HG03571 (cell line): Measurements from ENCODE around the gene SYNDIG1.

Source experiments
- ATAC-seq: cut with Tn5 transposase; IDR thresholded peaks from one replicate; pipeline ENCODE4 v1.9.1; 2021; ENCODE audit not compliant: unreplicated experiment

SYNDIG1 gene

DNA sequence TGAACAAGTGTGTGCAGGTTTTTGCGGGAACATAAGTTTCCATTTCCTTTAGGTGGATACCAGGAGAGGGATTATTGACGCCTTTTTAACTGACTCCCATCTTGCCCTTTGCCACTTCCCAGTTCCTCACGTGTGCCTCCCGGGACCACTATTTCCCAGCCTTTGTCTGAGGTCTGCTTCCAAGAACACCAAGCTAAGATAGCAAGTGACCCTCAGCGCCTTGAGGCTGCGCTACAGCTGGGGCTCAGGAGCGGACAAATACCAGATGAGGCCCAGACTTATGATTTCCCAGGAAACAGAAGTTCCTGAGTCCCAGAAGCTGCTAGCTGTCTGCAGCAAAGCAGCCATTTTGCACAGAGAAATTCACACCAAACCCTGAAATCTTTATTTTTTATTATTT is 216.7 kb downstream of the SYNDIG1 start:
- ATAC-seq: no peak

- no peak for ATAC-seq
These were observed 221.0 kb downstream of the SYNDIG1 start for GRCh38 chr20:24690408-24690807.

DNA sequence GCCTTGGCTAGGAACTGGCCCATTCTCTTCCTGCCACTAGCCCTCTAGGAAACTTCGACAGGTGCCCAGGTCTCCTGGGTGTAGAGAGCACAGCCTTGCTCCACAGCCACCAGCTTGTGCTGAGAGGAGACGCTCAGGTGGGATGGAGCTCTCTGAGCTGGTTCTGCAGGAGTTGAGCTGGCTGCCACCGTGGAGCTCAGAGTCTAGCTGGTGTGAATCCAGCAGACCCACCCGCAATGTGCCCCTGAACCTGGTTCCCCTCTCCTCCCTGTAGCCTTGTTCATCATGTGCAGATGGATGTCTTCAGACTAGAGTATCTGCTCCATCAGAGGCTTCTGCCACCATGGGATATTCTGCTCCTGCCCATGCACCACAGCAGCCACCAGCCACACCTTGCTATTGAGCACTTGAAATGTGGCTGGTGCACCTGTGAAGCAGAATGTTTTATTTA is 222.5 kb downstream of the SYNDIG1 start:
- no peak for ATAC-seq

- no peak for ATAC-seq
These were observed 223.2 kb downstream of the SYNDIG1 start for GRCh38 chr20:24692446-24693200.

GRCh38 chr20:24693466-24694156 is 224.2 kb downstream of the SYNDIG1 start:
- no peak for ATAC-seq

- ATAC-seq: no peak
These were observed 224.8 kb downstream of the SYNDIG1 start for GRCh38 chr20:24694157-24694726.

- no peak for ATAC-seq
These were observed 225.5 kb downstream of the SYNDIG1 start for GRCh38 chr20:24694727-24695528.

GRCh38 chr20:24695529-24696225 is 226.2 kb downstream of the SYNDIG1 start:
- no peak for ATAC-seq

- ATAC-seq: no peak
These were observed 227.0 kb downstream of the SYNDIG1 start for GRCh38 chr20:24696396-24696795.

DNA sequence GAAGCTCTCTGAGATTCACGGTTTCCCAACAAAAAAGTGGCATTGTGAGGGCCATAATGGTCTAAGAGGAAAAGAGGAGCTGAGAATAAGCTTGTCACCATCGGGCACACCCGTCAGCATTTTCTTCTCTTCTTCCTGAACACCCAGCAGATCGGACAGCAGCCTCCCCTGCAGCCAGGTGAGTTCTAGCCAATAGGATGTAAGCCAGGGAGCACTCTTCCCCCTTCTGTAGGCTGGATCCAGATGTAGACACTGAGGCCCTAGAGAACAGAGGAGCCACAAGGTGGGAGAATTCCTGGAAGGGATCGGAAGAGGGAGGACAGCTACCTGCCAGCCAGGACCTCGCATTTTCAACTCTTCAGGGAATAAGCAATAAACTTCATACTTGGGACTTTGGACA is 228.0 kb downstream of the SYNDIG1 start:
- ATAC-seq: no peak

GRCh38 chr20:24698189-24698588 is 228.8 kb downstream of the SYNDIG1 start:
- no peak for ATAC-seq

DNA sequence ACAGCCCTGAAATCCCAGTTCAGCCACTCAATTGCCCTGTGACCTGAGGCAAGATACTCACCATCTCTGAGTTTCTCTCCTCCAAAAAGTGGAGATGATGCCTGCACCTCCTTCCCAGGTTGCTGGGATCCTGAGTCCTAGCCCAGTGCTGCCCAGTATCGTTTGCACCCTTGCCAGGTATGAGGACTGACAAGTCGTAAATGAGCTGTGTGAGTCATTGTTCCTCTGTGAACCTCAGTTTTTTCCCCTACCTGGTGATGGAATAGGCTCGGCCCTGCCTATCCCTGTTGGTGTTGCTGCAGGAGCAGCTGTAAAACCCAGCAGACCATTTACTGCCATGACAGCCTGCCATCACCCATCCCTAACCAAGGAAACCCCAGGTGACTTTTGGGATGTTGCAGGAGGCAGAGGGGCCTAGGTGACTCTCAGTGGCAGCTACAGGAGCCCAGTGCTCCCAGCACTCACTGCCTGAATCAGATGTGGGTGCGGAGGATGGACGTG is 229.3 kb downstream of the SYNDIG1 start:
- no peak for ATAC-seq

DNA sequence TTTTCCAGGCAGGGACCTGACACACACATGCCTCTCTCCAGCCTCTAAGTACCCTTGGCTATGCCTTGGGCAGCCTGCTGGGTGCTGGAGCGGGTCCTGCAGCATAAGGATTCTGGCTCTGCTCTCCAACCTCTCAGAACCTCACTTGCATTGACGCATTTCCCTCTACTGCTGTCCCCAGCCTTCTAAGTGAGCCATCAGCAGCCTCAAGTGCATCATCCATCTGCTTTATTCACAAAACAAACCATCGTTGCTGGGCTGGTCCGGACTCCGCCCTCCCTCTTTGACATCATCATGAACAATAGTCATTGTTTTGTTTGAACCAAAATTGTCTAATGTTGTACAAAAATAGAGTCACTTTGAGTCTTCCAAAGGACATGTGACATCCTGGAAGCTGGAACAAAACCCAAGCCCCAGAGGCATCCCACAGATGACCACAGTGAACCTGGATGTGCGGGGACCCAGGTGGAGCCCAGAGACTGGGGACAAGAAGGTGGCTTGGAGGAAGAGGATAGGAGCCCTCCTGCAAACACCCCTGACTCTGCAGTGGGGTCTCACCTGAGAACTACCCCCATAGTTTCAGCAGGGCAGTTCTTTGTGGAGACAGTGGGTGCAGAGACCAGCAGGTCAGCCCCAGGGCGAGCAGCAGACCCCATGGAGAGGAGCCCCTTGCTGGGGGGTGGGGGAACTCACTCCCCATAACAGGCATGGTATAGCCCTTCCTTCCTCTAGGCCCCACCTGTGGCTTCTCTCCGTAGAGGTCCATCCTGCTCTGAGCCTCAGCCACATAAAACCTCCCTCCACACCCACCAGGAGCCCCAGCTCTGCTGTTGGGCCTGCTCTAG is 230.1 kb downstream of the SYNDIG1 start:
- no peak for ATAC-seq

- ATAC-seq: no peak
These were observed 230.9 kb downstream of the SYNDIG1 start for GRCh38 chr20:24700166-24700860.

- ATAC-seq: no peak
These were observed 231.6 kb downstream of the SYNDIG1 start for GRCh38 chr20:24701027-24701426.

GRCh38 chr20:24701668-24702067 is 232.2 kb downstream of the SYNDIG1 start:
- no peak for ATAC-seq

- no peak for ATAC-seq
These were observed 233.3 kb downstream of the SYNDIG1 start for GRCh38 chr20:24702501-24703283.

- no peak for ATAC-seq
These were observed 233.8 kb downstream of the SYNDIG1 start for GRCh38 chr20:24703284-24703610.
